Measurements from ENCODE around the gene C3orf80.

DNA sequence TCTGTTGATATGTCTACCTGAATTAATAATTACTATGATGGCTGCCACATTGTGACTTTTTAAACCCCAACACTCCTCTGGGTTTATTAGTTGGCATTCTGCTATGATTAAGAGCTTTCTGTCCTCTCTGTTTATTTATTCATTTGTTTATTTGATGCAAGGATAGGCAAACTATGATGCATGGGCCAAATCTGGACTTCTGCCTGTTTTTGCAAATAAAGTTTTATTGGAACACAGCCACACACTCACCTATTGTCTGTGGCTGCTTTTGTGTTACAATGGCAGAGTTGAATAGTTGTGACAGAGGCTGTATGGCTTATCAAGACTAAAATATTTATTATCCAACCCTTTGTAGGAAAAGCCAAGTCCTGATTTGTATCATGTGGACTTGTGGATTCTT, 48.3 kb upstream of the C3orf80 start:
- TF ChIP-seq FOXM1 (IDR thresholded peaks at IDR 0.05; ENCODE audit: borderline replicate concordance), result no peak
- TF ChIP-seq ELF4 (IDR thresholded peaks at IDR 0.05), result no peak
- no peak for TF ChIP-seq ARNT (IDR thresholded peaks at IDR 0.05)
- no peak for TF ChIP-seq SUZ12 (IDR thresholded peaks at IDR 0.05)
- TF ChIP-seq SP1 (IDR thresholded peaks at IDR 0.05), result no peak
- no peak for TF ChIP-seq CTBP1 (IDR thresholded peaks at IDR 0.05; ENCODE audit: borderline replicate concordance)
- TF ChIP-seq NFRKB (IDR thresholded peaks at IDR 0.05), result no peak
- no peak for TF ChIP-seq HDGF (IDR thresholded peaks at IDR 0.05; ENCODE audit: borderline replicate concordance)
- TF ChIP-seq FOXK2 (IDR thresholded peaks at IDR 0.05), result no peak
- TF ChIP-seq FOXA1 (IDR thresholded peaks at IDR 0.05), result no peak
- TF ChIP-seq BHLHE40 (IDR thresholded peaks at IDR 0.05; ENCODE audit: borderline replicate concordance), result no peak
- no peak for TF ChIP-seq ZNF384 (IDR thresholded peaks at IDR 0.05)

Measured in HEK293T (cell line).